ENCODE results near the gene HECTD4.
A peak's percentile ranks its signal among the peaks of the same experiment; 100 is the strongest.

- peak in 1 of 2 donors; percentile 53 for TF ChIP-seq RAD21 (IDR thresholded peaks at IDR 0.05)
- TF ChIP-seq SP1 (IDR thresholded peaks at IDR 0.05), result no peak
- no peak for TF ChIP-seq CTCF (IDR thresholded peaks at IDR 0.05; ENCODE audit: low read depth, low read length, missing input control)
- TF ChIP-seq TAF1 (conservative IDR thresholded peaks at IDR 0.05), result no peak
- TF ChIP-seq, protein P1, sequence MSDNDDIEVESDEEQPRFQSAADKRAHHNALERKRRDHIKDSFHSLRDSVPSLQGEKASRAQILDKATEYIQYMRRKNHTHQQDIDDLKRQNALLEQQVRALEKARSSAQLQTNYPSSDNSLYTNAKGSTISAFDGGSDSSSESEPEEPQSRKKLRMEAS (IDR thresholded peaks at IDR 0.05), result no peak
Observed at GRCh38 chr12:112261559-112261958, 120.7 kb downstream of the HECTD4 start.

All from liver (tissue), 3 donors.